Liver (tissue), 9 donors: ENCODE data around the gene USP14. TPM values are rescaled to one million over a fixed set of nuclear protein-coding genes. Genes with fewer than 3 reads are reported as not detected.
A peak's percentile ranks its signal among the peaks of the same experiment; 100 is the strongest.

ENCODE experiments used
- DNase-seq: peaks from one replicate; pipeline ENCODE4 v3.0.0-alpha.2; 2017; ENCODE audit warnings: low spot score
- H3K27ac ChIP-seq, 2 donors: one replicate each; pipeline ENCODE4 v1.7.0; 2013; ENCODE audit warnings: inconsistent platforms in 2 of 2, low read length in 2 of 2, control low read depth in 1 of 2, low read depth in 1 of 2, mild to moderate bottlenecking in 1 of 2
- H3K27me3 ChIP-seq, 4 donors: one replicate each; pipeline versions ENCODE4 v1.6.1 to v1.7.0; 2013; ENCODE audit warnings: low read length in 3 of 4, inconsistent platforms in 1 of 4, mild to moderate bottlenecking in 1 of 4, moderate library complexity in 1 of 4; ENCODE audit not compliant: control insufficient read depth in 4 of 4, insufficient read depth in 4 of 4
- H3K36me3 ChIP-seq, 4 donors: one replicate each; pipeline versions ENCODE4 v1.6.1 to v1.7.0; 2013; ENCODE audit warnings: low read length in 3 of 4, mild to moderate bottlenecking in 3 of 4, low read depth in 1 of 4, moderate library complexity in 1 of 4; ENCODE audit not compliant: control insufficient read depth in 4 of 4, insufficient read depth in 3 of 4
- H3K4me1 ChIP-seq, 4 donors: one replicate each; pipeline versions ENCODE4 v1.6.1 to v1.7.0; 2013; ENCODE audit warnings: low read length in 3 of 4, mild to moderate bottlenecking in 3 of 4, moderate library complexity in 1 of 4; ENCODE audit not compliant: control insufficient read depth in 4 of 4, insufficient read depth in 4 of 4
- H3K4me3 ChIP-seq, 3 donors: one replicate each; pipeline versions ENCODE4 v1.6.1 to v1.7.0; 2013; ENCODE audit warnings: low read length in 3 of 3, control low read depth in 1 of 3, low read depth in 1 of 3, mild to moderate bottlenecking in 1 of 3
- H3K9ac ChIP-seq, 2 donors: one replicate each; pipeline ENCODE4 v1.7.0; 2013; ENCODE audit warnings: low read length in 2 of 2, mild to moderate bottlenecking in 2 of 2, moderate library complexity in 2 of 2, control low read depth in 1 of 2, low read depth in 1 of 2
- H3K9me3 ChIP-seq, 4 donors: one replicate each; pipeline versions ENCODE4 v1.6.1 to v1.7.0; 2013; ENCODE audit warnings: low read length in 3 of 4; ENCODE audit not compliant: control insufficient read depth in 4 of 4
- FOXA2 ChIP-seq: IDR thresholded peaks from 2 replicates; pipeline ENCODE4 v1.6.1; 2016; ENCODE audit warnings: antibody characterized with exemption
- GABPA ChIP-seq, 2 donors: IDR thresholded peaks in 1 of 2; conservative IDR thresholded peaks in 1 of 2; 2 replicates each; pipeline ENCODE4 v1.6.1; 2016; ENCODE audit warnings: antibody characterized with exemption in 2 of 2, mild to moderate bottlenecking in 1 of 2, moderate library complexity in 1 of 2
- HNF4G ChIP-seq: IDR thresholded peaks from 2 replicates; pipeline ENCODE4 v1.6.1; 2016; ENCODE audit warnings: antibody characterized with exemption
- JUND ChIP-seq, 2 donors: IDR thresholded peaks; 2 replicates each; pipeline ENCODE4 v1.6.1; 2016; ENCODE audit warnings: antibody characterized with exemption in 2 of 2
- RAD21 ChIP-seq, 2 donors: IDR thresholded peaks; 2 replicates each; pipeline ENCODE4 v1.6.1; 2016; ENCODE audit warnings: antibody characterized with exemption in 2 of 2, mild to moderate bottlenecking in 2 of 2
- RXRA ChIP-seq, 2 donors: IDR thresholded peaks; 2 replicates each; pipeline ENCODE4 v1.6.1; 2017 to 2018; ENCODE audit warnings: antibody characterized with exemption in 2 of 2, mild to moderate bottlenecking in 1 of 2
- SP1 ChIP-seq: IDR thresholded peaks from 2 replicates; pipeline ENCODE4 v1.6.1; 2018; ENCODE audit warnings: antibody characterized with exemption, mild to moderate bottlenecking
- WGBS: extraction: QIAGEN DNeasy Blood & Tissue Kit; methylation state at CpG from one replicate; pipeline ENCODE4 v1.1.7; 2013; 5-methylcytosine and 5-hydroxymethylcytosine counted together
- polyA plus RNA-seq, 2 donors: library from polyadenylated mRNA; stranded (reverse) in 1 of 2; unstranded in 1 of 2; fragments of 200-250 nt in 1 of 2; fragments of >200 nt in 1 of 2; fragmentation: Nextera tagmentation in 1 of 2; extraction: Ambion mirVana in 1 of 2; gene quantifications; one replicate each; pipeline versions ENCODE4 v1.2.1 to v1.2.3, GENCODE V29; 2013 to 2015
- total RNA-seq, 2 donors: library from RNA; depleted of rRNA; stranded (reverse); fragments of >200 nt; gene quantifications; one replicate each; pipeline ENCODE4 v1.2.3, GENCODE V29; 2014
- TF ChIP-seq, protein P1 (sequence below): IDR thresholded peaks from 2 replicates; pipeline ENCODE4 v1.6.1; 2016; ENCODE audit warnings: antibody characterized with exemption
- TF ChIP-seq, protein P2 (sequence below): IDR thresholded peaks from 2 replicates; pipeline ENCODE4 v1.6.1; 2016; ENCODE audit warnings: antibody characterized with exemption, mild to moderate bottlenecking
- TF ChIP-seq, protein P3 (sequence below): IDR thresholded peaks from 2 replicates; pipeline ENCODE4 v1.6.1; 2016; ENCODE audit warnings: antibody characterized with exemption
- donor health status: healthy.
- donor health status: healthy.
- donor health status: healthy.
- donor health status: healthy.
- donor health status: healthy.

Gene USP14
- total and polyA plus RNA-seq, 4 donors: 16.2 to 28.3 (median 20.7) TPM

DNA sequence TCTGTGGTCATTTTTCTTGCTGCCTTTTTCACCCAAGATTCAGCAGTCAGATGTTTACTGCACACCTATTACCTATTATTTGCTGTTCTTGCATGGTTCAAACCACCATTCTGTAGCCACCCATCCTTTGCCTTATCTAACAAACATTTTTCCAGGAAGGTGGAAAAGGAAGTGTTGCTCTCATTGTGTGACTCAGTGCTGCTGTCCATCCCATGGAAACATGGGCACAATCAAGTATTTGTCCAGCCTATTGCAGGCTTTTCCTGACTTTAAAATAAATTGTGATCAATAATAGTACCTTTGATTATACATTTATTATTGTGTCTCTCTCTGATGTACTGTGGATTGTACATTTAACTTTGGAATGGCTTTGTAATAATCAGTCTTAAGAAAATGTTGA lies 53.2 kb downstream of the USP14 start:
- H3K27me3 ChIP-seq: no peaks in the 10 kb centered on the region
- peaks cover 0 to 15% (median 2%) of the 10 kb centered on the region in 4 donors for H3K4me1 ChIP-seq
- DNase-seq: no peak
- no peak overlapping the region for H3K27ac ChIP-seq
- H3K4me3 ChIP-seq: no peak overlapping the region
- TF ChIP-seq JUND (IDR thresholded peaks at IDR 0.05) (no peak), GABPA (IDR thresholded peaks at IDR 0.05 in 1 of 2, conservative IDR thresholded peaks at IDR 0.05 in 1 of 2) (no peak)
- no peaks in the 10 kb centered on the region for H3K9me3 ChIP-seq
- peaks cover 12 to 51% (median 26%) of the 10 kb centered on the region in 4 donors for H3K36me3 ChIP-seq
- no peak overlapping the region for H3K9ac ChIP-seq

DNA sequence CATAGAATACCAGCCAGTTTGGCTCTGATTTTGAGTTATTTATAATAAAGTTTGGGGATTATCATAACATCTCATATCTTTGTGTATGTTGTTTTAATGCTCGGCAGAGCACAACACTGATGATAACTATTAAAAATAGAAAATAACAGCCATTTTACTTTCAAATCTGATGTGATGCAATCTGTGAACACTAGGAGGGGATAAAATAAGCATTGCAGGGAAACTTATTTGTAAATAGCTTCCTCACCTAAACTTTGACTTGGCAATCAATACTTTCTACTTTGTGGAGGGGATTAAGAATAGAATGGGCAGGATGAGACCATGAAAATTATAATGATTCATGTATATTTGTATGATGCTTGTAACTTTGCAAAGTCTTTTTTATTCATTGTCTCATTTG lies 54.4 kb downstream of the USP14 start:
- no peak for DNase-seq
- WGBS: 78% methylated on average over 1 of the region's 1 CpG
- TF ChIP-seq RAD21 (IDR thresholded peaks at IDR 0.05): peak in 1 of 2 donors; percentile 4
- TF ChIP-seq, protein P1, sequence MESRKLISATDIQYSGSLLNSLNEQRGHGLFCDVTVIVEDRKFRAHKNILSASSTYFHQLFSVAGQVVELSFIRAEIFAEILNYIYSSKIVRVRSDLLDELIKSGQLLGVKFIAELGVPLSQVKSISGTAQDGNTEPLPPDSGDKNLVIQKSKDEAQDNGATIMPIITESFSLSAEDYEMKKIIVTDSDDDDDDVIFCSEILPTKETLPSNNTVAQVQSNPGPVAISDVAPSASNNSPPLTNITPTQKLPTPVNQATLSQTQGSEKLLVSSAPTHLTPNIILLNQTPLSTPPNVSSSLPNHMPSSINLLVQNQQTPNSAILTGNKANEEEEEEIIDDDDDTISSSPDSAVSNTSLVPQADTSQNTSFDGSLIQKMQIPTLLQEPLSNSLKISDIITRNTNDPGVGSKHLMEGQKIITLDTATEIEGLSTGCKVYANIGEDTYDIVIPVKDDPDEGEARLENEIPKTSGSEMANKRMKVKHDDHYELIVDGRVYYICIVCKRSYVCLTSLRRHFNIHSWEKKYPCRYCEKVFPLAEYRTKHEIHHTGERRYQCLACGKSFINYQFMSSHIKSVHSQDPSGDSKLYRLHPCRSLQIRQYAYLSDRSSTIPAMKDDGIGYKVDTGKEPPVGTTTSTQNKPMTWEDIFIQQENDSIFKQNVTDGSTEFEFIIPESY: no peak
- H3K4me1 ChIP-seq: peaks cover 0 to 15% (median 2%) of the 10 kb centered on the region in 4 donors
- H3K36me3 ChIP-seq: peaks cover 15 to 62% (median 32%) of the 10 kb centered on the region in 4 donors
- H3K9ac ChIP-seq: no peak overlapping the region
- no peak overlapping the region for H3K27ac ChIP-seq
- H3K27me3 ChIP-seq: no peaks in the 10 kb centered on the region
- no peaks in the 10 kb centered on the region for H3K9me3 ChIP-seq
- no peak overlapping the region for H3K4me3 ChIP-seq

DNA sequence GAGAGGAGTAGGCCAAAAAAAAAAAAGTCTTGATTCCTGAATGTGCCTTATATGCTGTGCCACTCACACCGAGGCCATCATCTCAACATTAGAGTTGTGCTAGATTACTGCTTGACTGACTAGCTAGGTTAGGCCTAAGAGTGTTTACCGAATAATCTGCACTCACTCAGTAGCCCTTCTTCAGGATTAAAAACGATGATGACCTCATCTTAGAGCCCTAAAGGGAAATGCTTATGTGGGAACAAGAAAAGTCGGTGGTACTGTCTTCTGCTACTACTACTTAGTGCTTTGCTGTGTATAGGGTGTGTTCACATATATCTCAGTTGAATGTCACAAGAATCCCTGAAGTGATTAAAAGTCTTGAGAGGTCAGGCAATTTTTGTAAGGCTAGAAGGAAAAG lies 55.1 kb downstream of the USP14 start:
- no peak for DNase-seq
- H3K27ac ChIP-seq: no peak overlapping the region
- no peak overlapping the region for H3K9ac ChIP-seq
- peaks cover 15 to 66% (median 37%) of the 10 kb centered on the region in 4 donors for H3K36me3 ChIP-seq
- TF ChIP-seq RAD21 (IDR thresholded peaks at IDR 0.05): no peak
- TF ChIP-seq, protein P2, sequence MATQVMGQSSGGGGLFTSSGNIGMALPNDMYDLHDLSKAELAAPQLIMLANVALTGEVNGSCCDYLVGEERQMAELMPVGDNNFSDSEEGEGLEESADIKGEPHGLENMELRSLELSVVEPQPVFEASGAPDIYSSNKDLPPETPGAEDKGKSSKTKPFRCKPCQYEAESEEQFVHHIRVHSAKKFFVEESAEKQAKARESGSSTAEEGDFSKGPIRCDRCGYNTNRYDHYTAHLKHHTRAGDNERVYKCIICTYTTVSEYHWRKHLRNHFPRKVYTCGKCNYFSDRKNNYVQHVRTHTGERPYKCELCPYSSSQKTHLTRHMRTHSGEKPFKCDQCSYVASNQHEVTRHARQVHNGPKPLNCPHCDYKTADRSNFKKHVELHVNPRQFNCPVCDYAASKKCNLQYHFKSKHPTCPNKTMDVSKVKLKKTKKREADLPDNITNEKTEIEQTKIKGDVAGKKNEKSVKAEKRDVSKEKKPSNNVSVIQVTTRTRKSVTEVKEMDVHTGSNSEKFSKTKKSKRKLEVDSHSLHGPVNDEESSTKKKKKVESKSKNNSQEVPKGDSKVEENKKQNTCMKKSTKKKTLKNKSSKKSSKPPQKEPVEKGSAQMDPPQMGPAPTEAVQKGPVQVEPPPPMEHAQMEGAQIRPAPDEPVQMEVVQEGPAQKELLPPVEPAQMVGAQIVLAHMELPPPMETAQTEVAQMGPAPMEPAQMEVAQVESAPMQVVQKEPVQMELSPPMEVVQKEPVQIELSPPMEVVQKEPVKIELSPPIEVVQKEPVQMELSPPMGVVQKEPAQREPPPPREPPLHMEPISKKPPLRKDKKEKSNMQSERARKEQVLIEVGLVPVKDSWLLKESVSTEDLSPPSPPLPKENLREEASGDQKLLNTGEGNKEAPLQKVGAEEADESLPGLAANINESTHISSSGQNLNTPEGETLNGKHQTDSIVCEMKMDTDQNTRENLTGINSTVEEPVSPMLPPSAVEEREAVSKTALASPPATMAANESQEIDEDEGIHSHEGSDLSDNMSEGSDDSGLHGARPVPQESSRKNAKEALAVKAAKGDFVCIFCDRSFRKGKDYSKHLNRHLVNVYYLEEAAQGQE: no peak
- no peak for TF ChIP-seq SP1
- no peak for TF ChIP-seq FOXA2
- peaks cover 0 to 15% (median 2%) of the 10 kb centered on the region in 4 donors for H3K4me1 ChIP-seq
- 93% methylated on average over 4 of the region's 4 CpGs for WGBS
- no peaks in the 10 kb centered on the region for H3K9me3 ChIP-seq
- H3K4me3 ChIP-seq: no peak overlapping the region
- H3K27me3 ChIP-seq: no peaks in the 10 kb centered on the region

DNA sequence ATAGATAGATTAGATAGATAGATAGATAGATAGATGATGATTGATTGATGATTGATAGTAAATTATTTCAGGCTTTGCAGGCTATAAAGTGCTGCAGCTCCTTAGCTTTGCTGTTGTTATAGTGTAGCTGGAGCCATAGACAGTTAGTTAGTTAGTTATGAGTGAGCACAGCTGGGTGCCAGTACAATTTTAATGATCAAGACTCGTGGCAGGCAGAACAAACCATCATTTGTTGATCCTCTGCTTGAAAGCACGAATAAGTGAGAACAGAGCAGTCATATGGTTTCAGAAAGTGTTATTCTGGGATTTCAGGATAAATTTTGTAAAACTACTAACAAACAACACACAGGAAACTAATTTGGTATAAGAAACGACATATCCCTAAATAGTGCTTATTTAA lies 55.6 kb downstream of the USP14 start:
- Histone ChIP-seq H3K4me3 (no peak overlapping the region), H3K36me3 (peaks cover 15 to 69% (median 37%) of the 10 kb centered on the region in 4 donors)
- WGBS: 90% methylated on average over 3 of the region's 3 CpGs
- TF ChIP-seq, protein P1: no peak
- no peak for TF ChIP-seq RAD21 (IDR thresholded peaks at IDR 0.05)
- no peak for TF ChIP-seq HNF4G
- no peak for TF ChIP-seq FOXA2
- TF ChIP-seq, protein P2: no peak
- TF ChIP-seq, protein P3, sequence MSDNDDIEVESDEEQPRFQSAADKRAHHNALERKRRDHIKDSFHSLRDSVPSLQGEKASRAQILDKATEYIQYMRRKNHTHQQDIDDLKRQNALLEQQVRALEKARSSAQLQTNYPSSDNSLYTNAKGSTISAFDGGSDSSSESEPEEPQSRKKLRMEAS: no peak
- TF ChIP-seq RXRA (IDR thresholded peaks at IDR 0.05): no peak

More for the DNA sequence above, 55.6 kb downstream of the USP14 start:
- no peak for DNase-seq
- Histone ChIP-seq H3K9me3 (no peaks in the 10 kb centered on the region), H3K27me3 (no peaks in the 10 kb centered on the region), H3K27ac (no peak overlapping the region), H3K4me1 (peaks cover 0 to 15% (median 2%) of the 10 kb centered on the region in 4 donors), H3K9ac (no peak overlapping the region)
